SU-DHL-6 (cell line): Measurements from ENCODE around the gene MYCBP.

Experiments
- EZH2phosphoT487 ChIP-seq: fragments of 200-600 bp; sonication (generic), shearing (Covaris generic); conservative IDR thresholded peaks from 2 replicates; pipeline ENCODE4 v1.6.1; 2018; ENCODE audit warnings: mild to moderate bottlenecking, antibody characterized with exemption, low read length, moderate library complexity, mixed read lengths
- TF ChIP-seq, protein P1 (sequence below): fragments of 200-600 bp; sonication (generic); IDR thresholded peaks from one replicate; pipeline ENCODE4 v1.5.1; 2017; ENCODE audit warnings: antibody characterized with exemption, mild to moderate bottlenecking, low read length, moderate library complexity; ENCODE audit not compliant: insufficient read depth, poor library complexity, severe bottlenecking

DNA sequence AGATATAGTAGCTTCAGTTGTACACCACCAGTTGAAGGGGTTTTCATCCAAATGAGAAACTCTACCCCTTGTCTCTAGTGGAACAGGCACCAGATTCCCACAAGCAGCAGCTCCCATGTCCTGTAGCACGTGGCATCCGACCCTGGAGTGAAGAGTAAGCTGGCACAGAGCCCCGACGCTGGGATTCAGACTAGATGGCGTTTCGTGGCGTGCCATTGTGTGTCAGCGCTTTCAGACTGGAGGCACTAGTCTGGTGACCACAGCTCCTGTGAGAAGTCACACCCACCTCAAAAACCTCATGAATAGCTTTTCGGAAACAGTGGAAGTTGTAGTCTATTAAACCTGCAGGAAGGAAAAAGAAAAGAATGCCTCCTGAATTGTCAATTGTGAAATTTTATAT is 33.8 kb downstream of the MYCBP start:
- TF ChIP-seq, protein P1, sequence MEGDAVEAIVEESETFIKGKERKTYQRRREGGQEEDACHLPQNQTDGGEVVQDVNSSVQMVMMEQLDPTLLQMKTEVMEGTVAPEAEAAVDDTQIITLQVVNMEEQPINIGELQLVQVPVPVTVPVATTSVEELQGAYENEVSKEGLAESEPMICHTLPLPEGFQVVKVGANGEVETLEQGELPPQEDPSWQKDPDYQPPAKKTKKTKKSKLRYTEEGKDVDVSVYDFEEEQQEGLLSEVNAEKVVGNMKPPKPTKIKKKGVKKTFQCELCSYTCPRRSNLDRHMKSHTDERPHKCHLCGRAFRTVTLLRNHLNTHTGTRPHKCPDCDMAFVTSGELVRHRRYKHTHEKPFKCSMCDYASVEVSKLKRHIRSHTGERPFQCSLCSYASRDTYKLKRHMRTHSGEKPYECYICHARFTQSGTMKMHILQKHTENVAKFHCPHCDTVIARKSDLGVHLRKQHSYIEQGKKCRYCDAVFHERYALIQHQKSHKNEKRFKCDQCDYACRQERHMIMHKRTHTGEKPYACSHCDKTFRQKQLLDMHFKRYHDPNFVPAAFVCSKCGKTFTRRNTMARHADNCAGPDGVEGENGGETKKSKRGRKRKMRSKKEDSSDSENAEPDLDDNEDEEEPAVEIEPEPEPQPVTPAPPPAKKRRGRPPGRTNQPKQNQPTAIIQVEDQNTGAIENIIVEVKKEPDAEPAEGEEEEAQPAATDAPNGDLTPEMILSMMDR = no peak
- TF ChIP-seq EZH2phosphoT487 = no peak
